SH-SY5Y (cell line): Measurements from ENCODE around the gene PLEKHG7.

Source experiments
- GATA2 ChIP-seq: IDR thresholded peaks from 2 replicates; pipeline ENCODE4 v1.6.1; 2011; ENCODE audit warnings: mild to moderate bottlenecking, low read depth, low read length
- GATA3 ChIP-seq: IDR thresholded peaks from 2 replicates; pipeline ENCODE4 v1.6.1; 2011; ENCODE audit warnings: low read depth, mild to moderate bottlenecking, low read length, moderate library complexity

DNA sequence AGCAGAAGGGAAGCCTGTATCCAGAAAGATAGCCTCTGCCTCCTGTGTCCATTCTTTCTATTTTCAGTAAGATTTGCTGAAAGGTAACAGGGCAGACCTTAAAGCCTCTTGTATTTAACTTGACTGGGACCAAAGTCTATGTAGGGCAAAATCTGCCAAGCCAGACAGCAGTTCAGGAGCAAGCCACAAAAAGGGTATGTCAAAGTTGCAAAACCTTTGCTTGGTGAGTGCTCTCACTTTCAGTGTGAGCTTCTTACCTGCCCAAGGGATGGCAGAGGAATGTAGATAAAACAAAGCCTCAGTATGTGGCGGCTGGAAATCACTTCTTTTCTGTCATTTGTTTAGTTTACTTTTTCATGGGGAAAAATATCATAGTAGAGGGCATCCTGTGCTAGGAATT, 63.1 kb downstream of the PLEKHG7 start:
- TF ChIP-seq GATA2, result no peak
- no peak for TF ChIP-seq GATA3
